Stomach (tissue), 9 donors: ENCODE data around the gene HAUS8. TPM values are rescaled to one million over a fixed set of nuclear protein-coding genes. Genes with fewer than 3 reads are reported as not detected.
"Not testable (repeated sequence)": the region's sequence is repeated elsewhere in the genome, so short reads cannot be mapped to it uniquely, and the experiment has no call there.

ENCODE experiments used
- DNase-seq, 2 donors: peaks; one replicate each; pipeline versions ENCODE4 v3.0.0 to v3.0.0-alpha.2; 2013 to 2019
- H3K27ac ChIP-seq, 5 donors: fragments of 200-600 bp in 4 of 5; sonication (generic) in 4 of 5; one replicate each; pipeline ENCODE4 v1.5.1; 2013 to 2019; ENCODE audit warnings: mild to moderate bottlenecking in 1 of 5, moderate library complexity in 1 of 5
- H3K27me3 ChIP-seq, 3 donors: fragments of 200-600 bp; sonication (generic); one replicate each; pipeline ENCODE4 v1.5.1; 2017 to 2019; ENCODE audit warnings: mixed run types in 1 of 3
- H3K36me3 ChIP-seq, 4 donors: fragments of 200-600 bp; sonication (generic); 1 replicate in 3 of 4; 2 replicates in 1 of 4; pipeline ENCODE4 v1.5.1; 2016 to 2019
- H3K4me1 ChIP-seq, 4 donors: fragments of 200-600 bp; sonication (generic); one replicate each; pipeline ENCODE4 v1.5.1; 2016 to 2019
- H3K4me3 ChIP-seq, 4 donors: fragments of 200-600 bp; sonication (generic) in 3 of 4; one replicate each; pipeline ENCODE4 v1.5.1; 2016 to 2019; ENCODE audit warnings: mild to moderate bottlenecking in 1 of 4
- H3K9me3 ChIP-seq, 4 donors: fragments of 200-600 bp; sonication (generic); one replicate each; pipeline ENCODE4 v1.5.1; 2016 to 2019
- EP300 ChIP-seq: sonication (generic); formaldehyde crosslinking; IDR thresholded peaks from one replicate; pipeline ENCODE4 v1.6.1; 2017; ENCODE audit warnings: antibody characterized with exemption
- POLR2A ChIP-seq, 4 donors: fragments of 450-650 bp; IDR thresholded peaks; one replicate each; pipeline ENCODE4 v1.6.1; 2016; ENCODE audit warnings: antibody characterized with exemption in 4 of 4, control low read depth in 2 of 4, mild to moderate bottlenecking in 1 of 4, moderate library complexity in 1 of 4
- POLR2AphosphoS5 ChIP-seq, 3 donors: sonication (generic); formaldehyde crosslinking; IDR thresholded peaks; one replicate each; pipeline ENCODE4 v1.6.1; 2016; ENCODE audit warnings: antibody characterized with exemption in 3 of 3
- WGBS, 5 donors: extraction: QIAGEN DNeasy Blood & Tissue Kit in 3 of 5; methylation state at CpG; one replicate each; pipeline versions ENCODE4 v1.1.5 to v1.1.7; 2013 to 2018; 5-methylcytosine and 5-hydroxymethylcytosine counted together
- intact Hi-C: fragments of 100-400 bp; cut with DNase I; formaldehyde crosslinking; loops from one replicate; pipeline ENCODE4 v1.15.1; 2023; ENCODE audit warnings: low total_unique reads
- polyA plus RNA-seq, 3 donors: library from polyadenylated mRNA; stranded (reverse); fragments of 200-250 nt; gene quantifications; one replicate each; pipeline ENCODE4 v1.2.3, GENCODE V29; 2013
- total RNA-seq, 5 donors: library from RNA; depleted of rRNA; stranded (reverse); fragments of >200 nt; gene quantifications; one replicate each; pipeline versions ENCODE4 v1.1.0 to v1.2.3, GENCODE V29; 2014 to 2016
- TF ChIP-seq, protein P1 (sequence below), 7 experiments: fragments of 450-650 bp in 4 of 7; fragments of 200-600 bp in 3 of 7; sonication (generic) in 3 of 7; IDR thresholded peaks; one replicate each; pipeline ENCODE4 v1.5.1; 2016 to 2019; ENCODE audit warnings: antibody characterized with exemption in 7 of 7, control low read depth in 2 of 7, mild to moderate bottlenecking in 1 of 7
- donor health status: healthy with polysubstance abuse.
- donor health status: Bipolar disorder and iron deficiency.
- donor health status: healthy.

The HAUS8 gene
- total and polyA plus RNA-seq, 8 donors: 0.45 to 27.2 (median 9.0) TPM

GRCh38 chr19:17020823-17021222 is 54.4 kb downstream of the HAUS8 start:
- DNase-seq: no peak
- intact Hi-C loops: no loop called here
- Histone ChIP-seq H3K27me3 (peaks cover 0 to 47% (median 18%) of the 10 kb centered on the region in 3 donors), H3K36me3 (no peaks in the 10 kb centered on the region), H3K4me1 (peaks cover 0 to 3% (median 2%) of the 10 kb centered on the region in 4 donors), H3K9me3 (peaks cover 8 to 24% (median 21%) of the 10 kb centered on the region in 4 donors), H3K27ac (no peak overlapping the region), H3K4me3 (no peak overlapping the region)
- WGBS, 5 donors: 75 to 92% (median 87%) methylated on average over 2 of the region's 2 CpGs
- TF ChIP-seq, protein P1, sequence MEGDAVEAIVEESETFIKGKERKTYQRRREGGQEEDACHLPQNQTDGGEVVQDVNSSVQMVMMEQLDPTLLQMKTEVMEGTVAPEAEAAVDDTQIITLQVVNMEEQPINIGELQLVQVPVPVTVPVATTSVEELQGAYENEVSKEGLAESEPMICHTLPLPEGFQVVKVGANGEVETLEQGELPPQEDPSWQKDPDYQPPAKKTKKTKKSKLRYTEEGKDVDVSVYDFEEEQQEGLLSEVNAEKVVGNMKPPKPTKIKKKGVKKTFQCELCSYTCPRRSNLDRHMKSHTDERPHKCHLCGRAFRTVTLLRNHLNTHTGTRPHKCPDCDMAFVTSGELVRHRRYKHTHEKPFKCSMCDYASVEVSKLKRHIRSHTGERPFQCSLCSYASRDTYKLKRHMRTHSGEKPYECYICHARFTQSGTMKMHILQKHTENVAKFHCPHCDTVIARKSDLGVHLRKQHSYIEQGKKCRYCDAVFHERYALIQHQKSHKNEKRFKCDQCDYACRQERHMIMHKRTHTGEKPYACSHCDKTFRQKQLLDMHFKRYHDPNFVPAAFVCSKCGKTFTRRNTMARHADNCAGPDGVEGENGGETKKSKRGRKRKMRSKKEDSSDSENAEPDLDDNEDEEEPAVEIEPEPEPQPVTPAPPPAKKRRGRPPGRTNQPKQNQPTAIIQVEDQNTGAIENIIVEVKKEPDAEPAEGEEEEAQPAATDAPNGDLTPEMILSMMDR (IDR thresholded peaks at IDR 0.05): no peak
- TF ChIP-seq POLR2A (IDR thresholded peaks at IDR 0.05) (no peak), EP300 (no peak), POLR2AphosphoS5 (IDR thresholded peaks at IDR 0.05) (no peak)

GRCh38 chr19:17020385-17020784 is 54.9 kb downstream of the HAUS8 start:
- DNase-seq: peak in 1 of 2 donors; percentile 45
- H3K36me3 ChIP-seq: no peaks in the 10 kb centered on the region
- intact Hi-C loops: no loop called here
- H3K4me1 ChIP-seq: no peaks in the 10 kb centered on the region
- TF ChIP-seq POLR2AphosphoS5 (IDR thresholded peaks at IDR 0.05) (no peak), POLR2A (IDR thresholded peaks at IDR 0.05) (no peak), EP300 (no peak)
- TF ChIP-seq, protein P1 (IDR thresholded peaks at IDR 0.05): no peak
- H3K9me3 ChIP-seq: peaks cover 8 to 24% (median 21%) of the 10 kb centered on the region in 4 donors
- no peak overlapping the region for H3K27ac ChIP-seq
- H3K27me3 ChIP-seq: peaks cover 0 to 47% (median 13%) of the 10 kb centered on the region in 3 donors
- H3K4me3 ChIP-seq: no peak overlapping the region

DNA sequence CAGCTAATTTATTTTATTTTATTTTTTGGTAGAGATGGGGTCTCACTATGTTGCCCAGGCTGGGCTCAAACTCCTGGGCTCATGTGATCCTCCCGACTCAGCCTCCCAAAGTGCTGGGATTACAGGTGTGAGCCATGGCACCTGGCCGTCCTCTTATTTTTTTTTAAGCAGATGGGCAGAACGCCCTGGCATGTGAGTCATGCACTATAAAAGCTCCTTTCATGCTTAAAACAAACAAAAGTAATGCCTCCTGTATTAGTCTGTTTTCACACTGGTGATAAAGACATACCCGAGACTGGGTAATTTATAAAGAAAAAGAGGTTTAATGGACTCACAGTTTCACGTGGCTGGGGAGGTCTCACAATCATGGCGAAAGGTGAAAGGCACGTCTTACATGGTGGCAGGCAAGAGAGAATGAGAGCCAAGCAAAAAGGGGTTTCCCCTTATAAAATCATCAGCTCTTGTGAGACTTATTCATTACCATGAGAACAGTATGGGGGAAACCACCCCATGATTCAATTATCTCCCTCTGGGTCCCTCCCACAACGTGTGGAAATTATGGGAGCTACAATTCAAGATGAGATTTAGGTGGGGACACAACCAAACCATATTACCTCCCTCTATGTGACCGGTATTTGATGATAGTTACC is 60.9 kb downstream of the HAUS8 start:
- DNase-seq, intact Hi-C loops, H3K4me3 ChIP-seq, H3K4me1 ChIP-seq, H3K27ac ChIP-seq, H3K9me3 ChIP-seq, H3K36me3 ChIP-seq: not testable (repeated sequence)
- WGBS, 5 donors: 50 to 60% (median 50%) methylated on average over 9 of the region's 9 CpGs
- H3K27me3 ChIP-seq: peaks cover 0 to 17% (median 3%) of the 10 kb centered on the region in 3 donors

GRCh38 chr19:17011485-17011884 is 63.8 kb downstream of the HAUS8 start:
- DNase-seq: no peak
- Histone ChIP-seq H3K4me1 (no peaks in the 10 kb centered on the region), H3K27me3 (peaks cover 0 to 17% (median 3%) of the 10 kb centered on the region in 3 donors), H3K27ac (no peak overlapping the region), H3K4me3 (no peak overlapping the region), H3K36me3 (no peaks in the 10 kb centered on the region), H3K9me3 (peaks cover 0 to 8% (median 2%) of the 10 kb centered on the region in 4 donors)
- no peak for TF ChIP-seq POLR2AphosphoS5 (IDR thresholded peaks at IDR 0.05)
- no peak for TF ChIP-seq POLR2A (IDR thresholded peaks at IDR 0.05)
- TF ChIP-seq, protein P1 (IDR thresholded peaks at IDR 0.05): no peak
- TF ChIP-seq EP300: no peak
- intact Hi-C loops: no loop called here
- WGBS, 5 donors: 88 to 93% (median 92%) methylated on average over 15 to 16 of the region's 16 CpGs

GRCh38 chr19:17006579-17006978 is 68.7 kb downstream of the HAUS8 start:
- Histone ChIP-seq H3K4me3 (no peak overlapping the region), H3K27me3 (peaks cover 0 to 15% (median 0%) of the 10 kb centered on the region in 3 donors), H3K4me1 (no peaks in the 10 kb centered on the region), H3K27ac (no peak overlapping the region), H3K9me3 (peaks cover 0 to 4% (median 0%) of the 10 kb centered on the region in 4 donors), H3K36me3 (no peaks in the 10 kb centered on the region)
- intact Hi-C loops: no loop called here
- WGBS, 5 donors: 78 to 95% (median 90%) methylated on average over 3 of the region's 3 CpGs
- DNase-seq: no peak
- no peak for TF ChIP-seq POLR2AphosphoS5 (IDR thresholded peaks at IDR 0.05)
- TF ChIP-seq POLR2A (IDR thresholded peaks at IDR 0.05): no peak
- no peak for TF ChIP-seq EP300
- TF ChIP-seq, protein P1 (IDR thresholded peaks at IDR 0.05): no peak
